ENCODE measurements around the gene MLYCD.

GRCh38 chr16:83963277-83964119 is 64.6 kb downstream of the MLYCD start:
- TF ChIP-seq EP300 (IDR thresholded peaks at IDR 0.05) (no peak), CTCF (IDR thresholded peaks at IDR 0.05) (no peak)
